Fibroblast of skin of abdomen (primary cell): ENCODE measurements around the gene PRR5.

ENCODE experiments used
- DNase-seq: peaks from one replicate; pipeline ENCODE4 v3.0.0-alpha.2; 2013

Gene PRR5

DNA sequence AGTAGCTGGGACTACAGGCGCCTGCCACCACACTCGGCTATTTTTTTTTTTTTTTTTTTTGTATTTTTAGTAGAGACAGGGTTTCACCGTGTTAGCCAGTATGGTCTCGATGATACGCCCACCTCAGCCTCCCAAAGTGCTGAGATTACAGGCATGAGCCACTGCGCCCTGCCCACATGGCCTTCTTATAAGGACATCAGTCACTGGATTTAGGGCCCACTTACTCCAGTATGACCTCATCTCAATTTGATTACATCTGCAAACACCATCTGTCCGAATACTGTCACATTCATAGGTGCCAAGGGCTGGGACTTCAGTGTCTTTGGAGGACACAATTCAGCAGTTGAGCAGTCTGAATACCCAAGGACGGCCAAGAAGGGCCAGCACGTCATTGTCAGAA is 8.2 kb upstream of the PRR5 start:
- no peak for DNase-seq

DNA sequence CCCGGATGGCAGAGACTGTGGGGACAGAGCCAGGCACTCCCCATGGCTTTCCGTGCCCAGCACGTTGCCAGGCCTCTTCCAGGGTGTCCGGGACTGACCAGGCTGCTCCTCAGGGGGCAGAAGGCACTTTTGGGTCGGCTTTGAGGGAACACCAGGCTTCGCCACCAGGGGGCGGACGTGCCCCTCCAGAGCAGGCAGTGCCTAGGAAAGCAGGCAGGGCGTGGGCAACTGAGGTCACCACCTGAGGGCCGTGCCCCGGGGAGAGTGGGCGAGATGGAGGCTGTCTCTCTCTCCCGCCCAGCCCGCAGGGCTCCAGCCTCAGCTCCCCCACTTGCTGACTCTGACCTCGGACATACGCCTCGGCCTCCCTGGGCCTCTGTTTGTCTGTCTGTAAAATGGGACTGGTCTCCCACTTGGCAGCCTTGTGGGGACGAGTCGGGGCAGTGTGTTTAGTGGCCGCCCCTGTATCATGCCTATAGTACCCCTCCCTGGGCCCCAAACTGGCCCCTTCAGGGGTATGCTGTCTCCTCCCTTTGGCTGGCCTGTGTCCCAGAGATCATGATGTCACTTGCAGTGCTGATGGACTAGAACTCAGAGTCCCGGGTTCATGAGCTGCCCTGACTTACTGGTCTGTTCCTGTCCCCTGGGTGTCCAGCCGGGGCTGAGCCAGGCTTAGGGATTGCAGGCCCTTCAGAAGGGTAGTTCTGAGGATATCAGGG is 4.4 kb upstream of the PRR5 start:
- DNase-seq: peak; percentile 69

DNA sequence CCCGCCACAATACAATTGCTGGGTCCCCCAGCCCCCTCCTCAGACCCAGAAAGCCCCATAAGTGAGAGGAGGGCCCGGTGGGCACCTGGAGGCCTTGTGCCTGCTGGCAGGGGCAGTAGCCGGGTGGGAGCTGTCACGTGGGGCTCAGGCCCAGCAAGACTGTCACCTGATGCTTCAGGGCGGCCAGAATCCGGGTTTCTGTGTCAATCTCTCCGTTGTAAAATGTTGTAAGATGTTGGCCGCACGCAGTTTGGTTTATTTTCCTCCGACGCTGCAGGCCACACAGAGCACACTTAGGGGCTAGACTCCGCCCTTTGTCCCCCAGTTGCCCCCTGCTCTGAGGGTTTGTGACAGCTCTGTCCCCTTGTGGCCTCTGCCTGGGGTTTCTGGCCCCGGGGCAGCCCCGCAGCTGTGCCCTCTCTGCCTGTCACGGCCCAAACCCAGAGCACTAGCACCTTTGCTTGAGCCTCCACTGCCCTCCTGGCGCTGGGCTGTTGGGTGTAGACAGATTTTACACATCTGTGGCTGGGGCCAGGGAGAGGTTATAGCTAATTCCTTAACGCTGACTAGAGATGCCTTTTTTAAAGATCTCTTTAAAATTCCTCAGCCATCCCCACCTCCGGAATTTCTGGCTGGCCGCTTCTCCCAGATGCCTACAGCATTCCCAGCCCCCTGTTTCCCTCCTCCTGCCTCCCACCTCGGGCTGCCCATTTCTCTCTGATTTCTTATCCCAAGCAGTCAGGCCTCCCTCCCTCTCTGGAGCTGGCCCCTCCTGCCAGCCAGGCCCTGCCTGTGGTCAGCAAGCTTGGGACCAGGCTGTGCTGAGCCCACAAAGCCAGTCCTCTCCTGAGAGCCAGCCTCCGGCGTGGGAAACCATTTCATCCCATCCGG is 3.2 kb upstream of the PRR5 start:
- peak; percentile 95 for DNase-seq

GRCh38 chr22:44700456-44700855 is 1.5 kb upstream of the PRR5 start:
- no peak for DNase-seq

DNA sequence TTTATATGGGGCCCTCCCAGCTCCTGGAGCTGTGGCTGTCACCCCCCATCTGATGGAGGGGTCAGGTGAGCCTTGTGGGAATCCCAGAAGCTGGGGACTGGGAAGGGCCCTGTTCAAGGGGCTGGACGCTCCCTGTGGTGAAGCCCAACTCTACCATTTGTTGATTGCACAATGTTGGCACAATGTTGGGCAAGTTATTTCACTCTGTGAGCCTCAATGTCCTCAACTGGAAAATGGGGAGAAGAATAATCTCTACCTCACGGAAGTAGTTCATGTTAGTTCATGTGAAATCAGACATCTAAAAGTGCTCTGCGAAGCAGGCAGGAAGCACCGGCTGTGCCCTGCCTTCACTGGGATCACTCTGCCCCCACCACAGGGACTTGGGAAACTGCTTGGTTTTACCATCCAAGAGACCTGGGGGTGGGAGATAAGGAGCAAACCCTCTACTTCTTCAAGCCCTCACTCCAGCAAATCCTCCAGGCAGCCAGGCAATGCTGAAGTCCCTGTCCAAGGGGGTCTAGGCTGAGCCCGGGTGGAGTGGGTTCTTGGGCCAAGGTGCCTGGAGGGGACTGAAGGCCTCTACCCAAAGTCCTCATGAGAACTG is 715 bp upstream of the PRR5 start:
- no peak for DNase-seq

- DNase-seq: peak; percentile 33
Measured at GRCh38 chr22:44702479-44703198, 635 bp downstream of the PRR5 start.

GRCh38 chr22:44703255-44703870 is 1.4 kb downstream of the PRR5 start:
- no peak for DNase-seq

DNA sequence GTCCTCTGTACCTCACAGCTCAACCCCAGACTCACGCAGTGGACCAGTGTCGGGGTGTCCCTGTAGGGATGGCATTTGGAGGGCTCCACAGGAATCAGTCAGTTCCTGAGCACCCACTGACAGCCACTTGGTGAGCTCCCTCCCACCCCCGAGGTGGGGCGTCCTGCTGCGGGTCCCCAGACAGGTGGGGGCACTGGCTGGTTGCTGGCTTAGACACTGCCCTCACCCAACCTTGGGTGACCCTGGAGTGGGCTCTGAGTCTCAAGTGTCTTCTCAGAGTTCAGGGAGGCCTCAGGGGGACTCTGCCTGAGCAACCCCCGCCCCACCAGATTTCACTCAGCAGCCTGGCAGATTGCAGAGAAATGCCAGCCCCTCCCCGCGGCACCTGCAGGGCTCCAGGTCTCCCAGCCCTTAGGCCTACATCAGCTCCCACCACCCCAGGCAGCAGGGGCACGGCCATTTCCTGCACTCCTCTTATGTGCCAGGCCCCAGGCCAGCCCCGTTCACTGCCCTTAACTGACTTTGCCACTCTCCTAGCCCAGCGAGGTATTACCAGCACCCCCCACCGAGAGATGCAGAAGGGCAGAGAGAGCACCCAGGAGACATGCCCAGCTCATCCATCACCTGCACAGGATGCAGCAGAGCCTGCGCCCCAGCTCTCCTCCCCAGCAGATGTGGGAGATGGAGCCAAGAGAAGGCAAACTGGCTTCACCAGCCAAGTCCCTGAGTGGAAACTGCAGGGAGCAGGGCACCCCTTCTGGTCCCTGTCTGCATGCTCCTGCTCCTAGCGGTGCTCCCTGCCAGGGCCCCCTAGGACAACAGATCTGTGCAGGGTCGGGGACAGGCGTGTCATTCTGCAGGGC is 2.4 kb downstream of the PRR5 start:
- DNase-seq: no peak

GRCh38 chr22:44705022-44705297 is 3.0 kb downstream of the PRR5 start:
- no peak for DNase-seq

GRCh38 chr22:44706488-44706887 is 4.5 kb downstream of the PRR5 start:
- DNase-seq: no peak

DNA sequence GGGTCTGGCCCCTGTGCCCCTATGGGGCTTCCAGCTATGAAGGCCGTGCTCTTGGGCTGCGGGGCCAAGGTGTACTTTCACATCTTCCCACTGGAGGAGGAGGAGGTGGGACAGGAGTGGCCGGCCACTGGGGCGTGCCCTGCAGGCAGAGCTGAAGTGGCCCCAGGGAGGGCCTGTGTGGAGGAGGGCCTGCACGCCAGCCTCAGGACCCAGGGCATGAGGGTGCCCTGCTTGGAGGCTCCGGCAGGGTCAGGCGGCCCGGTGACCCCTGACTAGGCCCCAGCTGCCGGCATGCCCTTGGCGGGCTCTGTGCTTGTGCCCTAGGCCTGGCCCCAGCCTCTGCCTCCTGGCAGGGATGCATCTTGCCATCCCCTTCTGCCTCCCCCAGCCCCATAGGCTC is 5.2 kb downstream of the PRR5 start:
- DNase-seq: no peak

DNA sequence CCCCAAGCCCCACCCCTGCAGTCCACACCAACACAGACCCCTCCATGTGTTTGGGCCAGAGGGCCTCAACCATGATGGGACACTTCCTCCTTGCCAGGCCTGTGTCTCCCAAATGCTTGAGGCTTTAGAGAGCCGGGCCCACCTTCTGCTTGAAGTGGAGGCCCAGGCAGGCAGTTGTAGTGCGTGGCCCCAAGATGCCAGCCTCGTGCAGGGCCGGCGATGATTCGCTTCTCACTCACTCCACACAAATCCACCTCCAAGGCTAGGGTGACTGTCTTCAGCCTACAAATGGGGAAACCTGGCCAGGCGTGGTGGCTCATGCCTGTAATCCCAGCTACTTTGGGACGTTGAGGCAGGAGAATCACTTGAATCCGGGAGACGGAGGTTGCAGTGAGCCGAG is 5.7 kb downstream of the PRR5 start:
- no peak for DNase-seq

- no peak for DNase-seq
Measured at GRCh38 chr22:44709881-44710392, 7.9 kb downstream of the PRR5 start.

- no peak for DNase-seq
Measured at GRCh38 chr22:44710474-44711240, 8.7 kb downstream of the PRR5 start.

DNA sequence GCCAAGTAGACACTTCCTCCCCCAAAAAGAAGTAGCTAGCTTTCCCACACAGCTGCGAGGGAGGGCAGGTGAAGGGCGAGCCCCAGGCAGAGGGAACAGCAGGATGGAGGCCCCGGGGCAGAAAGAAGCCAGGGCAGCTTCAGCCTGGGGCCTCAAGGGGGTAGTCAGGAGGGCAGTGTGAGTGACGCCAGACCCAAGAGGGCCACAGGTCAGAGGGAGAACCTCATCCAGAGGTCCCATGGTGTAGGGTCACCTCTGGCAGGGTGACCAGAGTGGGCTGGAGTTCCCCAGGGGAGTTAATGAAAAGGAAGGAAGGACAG is 9.2 kb downstream of the PRR5 start:
- DNase-seq: no peak

- no peak for DNase-seq
Measured at GRCh38 chr22:44711690-44712555, 9.9 kb downstream of the PRR5 start.

GRCh38 chr22:44712962-44713361 is 11.0 kb downstream of the PRR5 start:
- no peak for DNase-seq

GRCh38 chr22:44714703-44715350 is 12.8 kb downstream of the PRR5 start:
- no peak for DNase-seq

- no peak for DNase-seq
Measured at GRCh38 chr22:44718418-44718817, 16.4 kb downstream of the PRR5 start.
